ENCODE data around the gene UVSSA.

DNA sequence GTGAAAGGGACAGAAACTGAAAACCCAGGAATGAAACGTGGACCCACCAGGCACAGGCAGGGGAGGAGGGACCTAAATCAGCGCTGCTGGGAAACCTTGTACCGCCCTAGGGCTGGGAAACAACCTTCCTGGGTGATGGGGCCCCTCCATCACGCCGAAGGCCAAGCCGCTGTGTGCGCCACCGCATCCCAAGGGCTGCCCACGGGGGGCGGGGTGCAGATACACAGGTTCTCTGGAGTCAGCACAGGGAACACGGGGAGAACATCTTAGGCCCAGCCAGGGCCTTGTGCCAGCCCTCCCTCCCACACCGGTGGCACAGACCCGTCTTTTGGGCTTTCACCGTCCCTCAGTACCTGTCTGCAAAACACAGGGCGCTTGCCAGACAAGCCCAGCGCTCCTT is 13.0 kb downstream of the UVSSA start:
- TF ChIP-seq CTCF (IDR thresholded peaks at IDR 0.05) (no peak), POLR2AphosphoS5 (IDR thresholded peaks at IDR 0.05; ENCODE audit: insufficient read depth in 1 of 2, low read depth in 1 of 2) (no peak)

Data from vagina (tissue), 2 donors.